IMR-90 (cell line): ENCODE measurements around the gene CIITA. TPM values are rescaled to one million over a fixed set of nuclear protein-coding genes. Genes with fewer than 3 reads are reported as not detected.

Source experiments
- ATAC-seq: fragments of 200-7000 bp; cut with Tn5 transposase; 2 replicates; pipeline ENCODE4 v1.9.1; 2020; ENCODE audit warnings: low read depth, mild to moderate bottlenecking, moderate library complexity
- BruUV-seq: library from RNA; stranded (reverse); fragments of 400-500 nt; replicated peaks from 2 replicates; lab custom pipeline; 2021; lab: Mats Ljungman, UMichigan
- CTCF ChIA-PET: fragments of 300-600 bp; formaldehyde crosslinking; extraction: SDS; loops from one replicate; lab custom pipeline; 2021; ENCODE audit warnings: antibody characterized with exemption; lab: Yijun Ruan, JAX
- POLR2A ChIA-PET: fragments of 300-600 bp; sonication (Branson Sonifier 250); formaldehyde crosslinking; loops from one replicate; lab custom pipeline; 2022; ENCODE audit warnings: antibody characterized with exemption; ENCODE audit not compliant: unreplicated experiment; lab: Charles Lee
- DNase-seq: peaks from one replicate; pipeline ENCODE4 v3.0.0; 2013
- H2AFZ ChIP-seq: replicated peaks from 2 replicates; pipeline ENCODE3; 2013; ENCODE audit warnings: low read length, mild to moderate bottlenecking; ENCODE audit not compliant: poor library complexity
- H2AK5ac ChIP-seq: 2 replicates; pipeline ENCODE4 v1.6.1; 2013; ENCODE audit warnings: low read depth, low read length, inconsistent platforms
- H2AK9ac ChIP-seq: replicated peaks from 2 replicates; pipeline ENCODE3; 2013; ENCODE audit warnings: mild to moderate bottlenecking, low read depth, low read length, moderate library complexity; ENCODE audit not compliant: poor library complexity
- H2BK120ac ChIP-seq: 2 replicates; pipeline ENCODE4 v1.6.1; 2013; ENCODE audit warnings: low read depth, low read length, inconsistent platforms
- H2BK15ac ChIP-seq: 3 replicates; pipeline ENCODE4 v1.6.1; 2013; ENCODE audit warnings: low read depth, low read length, inconsistent platforms
- H2BK20ac ChIP-seq: 2 replicates; pipeline ENCODE4 v1.6.1; 2013; ENCODE audit warnings: low read depth, mild to moderate bottlenecking, inconsistent platforms, low read length, moderate library complexity
- H2BK5ac ChIP-seq: 2 replicates; pipeline ENCODE4 v1.6.1; 2013; ENCODE audit warnings: mild to moderate bottlenecking, low read depth, low read length, inconsistent platforms; ENCODE audit not compliant: poor library complexity, severe bottlenecking
- H3K14ac ChIP-seq: replicated peaks from 2 replicates; pipeline ENCODE4 v1.6.1; 2013; ENCODE audit warnings: low read depth, low read length, inconsistent platforms
- H3K18ac ChIP-seq: 2 replicates; pipeline ENCODE4 v1.6.1; 2013; ENCODE audit warnings: low read depth, low read length, control low read depth
- H3K23ac ChIP-seq: 2 replicates; pipeline ENCODE4 v1.6.1; 2013; ENCODE audit warnings: low read depth, low read length, inconsistent platforms
- H3K27ac ChIP-seq: 2 replicates; pipeline ENCODE4 v1.5.1; 2013; ENCODE audit warnings: mild to moderate bottlenecking, control low read depth, low read length; ENCODE audit not compliant: insufficient read depth
- H3K27me3 ChIP-seq: 2 replicates; pipeline ENCODE4 v1.6.1; 2013; ENCODE audit warnings: low read length; ENCODE audit not compliant: control insufficient read depth, insufficient read depth
- H3K36me3 ChIP-seq: 2 replicates; pipeline ENCODE4 v1.6.1; 2013; ENCODE audit warnings: low read length, mixed read lengths; ENCODE audit not compliant: control insufficient read depth, insufficient read depth
- H3K4ac ChIP-seq: 2 replicates; pipeline ENCODE4 v1.6.1; 2013; ENCODE audit warnings: low read depth, low read length, inconsistent platforms
- H3K4me1 ChIP-seq: 2 replicates; pipeline ENCODE4 v1.6.1; 2013; ENCODE audit warnings: low read length, mixed read lengths; ENCODE audit not compliant: control insufficient read depth, insufficient read depth
- H3K4me2 ChIP-seq: 2 replicates; pipeline ENCODE4 v1.6.1; 2013; ENCODE audit warnings: low read depth, mild to moderate bottlenecking, control low read depth, low read length, moderate library complexity
- H3K4me3 ChIP-seq: 2 replicates; pipeline ENCODE4 v1.5.1; 2013; ENCODE audit warnings: low read depth, mild to moderate bottlenecking, control low read depth, low read length, moderate library complexity; ENCODE audit not compliant: insufficient read depth
- H3K56ac ChIP-seq: 2 replicates; pipeline ENCODE4 v1.6.1; 2013; ENCODE audit warnings: low read length, inconsistent platforms; ENCODE audit not compliant: insufficient read depth; ENCODE audit errors: extremely low read depth
- H3K79me1 ChIP-seq, 2 experiments: 2 replicates each; pipeline ENCODE4 v1.6.1; 2013; ENCODE audit warnings: low read length in 2 of 2, inconsistent platforms in 1 of 2, low read depth in 1 of 2
- H3K9ac ChIP-seq: 2 replicates; pipeline ENCODE4 v1.6.1; 2013; ENCODE audit warnings: low read depth, low read length, control low read depth
- H3K9me1 ChIP-seq: 2 replicates; pipeline ENCODE4 v1.6.1; 2013; ENCODE audit warnings: low read length, inconsistent platforms; ENCODE audit not compliant: insufficient read depth
- H3K9me3 ChIP-seq: 2 replicates; pipeline ENCODE4 v1.6.1; 2013; ENCODE audit warnings: low read length; ENCODE audit not compliant: control insufficient read depth, insufficient read depth
- H4K20me1 ChIP-seq: 2 replicates; pipeline ENCODE4 v1.6.1; 2013; ENCODE audit warnings: low read length, inconsistent platforms; ENCODE audit not compliant: insufficient read depth
- H4K5ac ChIP-seq: 2 replicates; pipeline ENCODE4 v1.6.1; 2013; ENCODE audit warnings: mild to moderate bottlenecking, low read depth, low read length, control low read depth
- H4K8ac ChIP-seq, 2 experiments: 2 replicates each; pipeline ENCODE4 v1.6.1; 2013; ENCODE audit warnings: low read depth in 2 of 2, low read length in 2 of 2, control low read depth in 1 of 2, inconsistent platforms in 1 of 2
- H4K91ac ChIP-seq: 2 replicates; pipeline ENCODE4 v1.6.1; 2013; ENCODE audit warnings: low read depth, low read length, inconsistent platforms; ENCODE audit not compliant: insufficient read depth
- BHLHE40 ChIP-seq: fragments of 150-350 bp; IDR thresholded peaks from 2 replicates; pipeline ENCODE4 v1.6.1; 2016; ENCODE audit warnings: mild to moderate bottlenecking, low read depth, low read length
- CEBPB ChIP-seq: IDR thresholded peaks from 2 replicates; pipeline ENCODE4 v1.6.1; 2012; ENCODE audit warnings: low read depth, low read length, improper control_type of control experiment
- CHD1 ChIP-seq: IDR thresholded peaks from 2 replicates; pipeline ENCODE4 v1.6.1; 2012; ENCODE audit warnings: low read depth, low read length, improper control_type of control experiment
- FOS ChIP-seq: fragments of 150-350 bp; IDR thresholded peaks from 2 replicates; pipeline ENCODE4 v1.6.1; 2016; ENCODE audit warnings: low read depth, low read length
- MAFK ChIP-seq: IDR thresholded peaks from 2 replicates; pipeline ENCODE4 v1.6.1; 2012; ENCODE audit warnings: low read depth, low read length, improper control_type of control experiment
- MAZ ChIP-seq: IDR thresholded peaks from 2 replicates; pipeline ENCODE4 v1.6.1; 2012; ENCODE audit warnings: low read depth, mild to moderate bottlenecking, low read length, improper control_type of control experiment, moderate library complexity, borderline replicate concordance
- MXI1 ChIP-seq: IDR thresholded peaks from 2 replicates; pipeline ENCODE4 v1.6.1; 2012; ENCODE audit warnings: low read depth, mild to moderate bottlenecking, low read length, moderate library complexity, borderline replicate concordance
- NFE2L2 ChIP-seq: fragments of 150-350 bp; IDR thresholded peaks from 2 replicates; pipeline ENCODE4 v1.6.1; 2016; ENCODE audit warnings: low read depth, mild to moderate bottlenecking, low read length
- POLR2A ChIP-seq: IDR thresholded peaks from 2 replicates; pipeline ENCODE4 v1.6.1; 2012; ENCODE audit warnings: mild to moderate bottlenecking, low read depth, low read length
- RAD21 ChIP-seq: IDR thresholded peaks from 2 replicates; pipeline ENCODE4 v1.6.1; 2012; ENCODE audit warnings: low read length, improper control_type of control experiment
- RCOR1 ChIP-seq: IDR thresholded peaks from 2 replicates; pipeline ENCODE4 v1.6.1; 2012; ENCODE audit warnings: mild to moderate bottlenecking, low read length, improper control_type of control experiment; ENCODE audit not compliant: insufficient replicate concordance
- RFX5 ChIP-seq: IDR thresholded peaks from 2 replicates; pipeline ENCODE4 v1.8.0; 2012; ENCODE audit warnings: low read depth, mild to moderate bottlenecking, low read length, moderate library complexity
- SMC3 ChIP-seq: fragments of 150-350 bp; IDR thresholded peaks from 2 replicates; pipeline ENCODE4 v1.6.1; 2016; ENCODE audit warnings: low read depth, mild to moderate bottlenecking, antibody characterized with exemption, low read length, moderate library complexity
- WGBS, 2 experiments: methylation state at CpG; one replicate each; pipeline versions ENCODE4 v1.1.5 to v1.1.7; 2013; ENCODE audit warnings: missing lambda C conversion rate in 2 of 2; ENCODE audit not compliant: insufficient read length in 1 of 2; ENCODE audit errors: extremely low coverage in 2 of 2; 5-methylcytosine and 5-hydroxymethylcytosine counted together
- dilution Hi-C: fragments of 300-500 bp; cut with HindIII; formaldehyde crosslinking; loops from one replicate; pipeline ENCODE4 v1.14.3; 2018; ENCODE audit warnings: low sequenced_read_pairs; ENCODE audit not compliant: unreplicated experiment
- in situ Hi-C: fragments of 300-500 bp; cut with MboI; formaldehyde crosslinking; loops from 3 replicates; pipeline ENCODE4 v1.14.3; 2019; ENCODE audit warnings: low sequenced_read_pairs, inconsistent platforms, mixed read lengths
- intact Hi-C: fragments of 100-400 bp; cut with micrococcal nuclease; formaldehyde crosslinking; loops from 2 replicates; pipeline ENCODE4 v1.10.0; 2022
- polyA plus RNA-seq, 3 experiments: library from polyadenylated mRNA; depleted of rRNA; stranded (reverse); fragments of >200 nt; gene quantifications; 2 replicates each; pipeline ENCODE4 v1.2.3, GENCODE V29; 2012; ENCODE audit warnings: low replicate concordance in 1 of 3
- total RNA-seq: library from RNA; depleted of rRNA; stranded (reverse); fragments of >200 nt; gene quantifications from 2 replicates; pipeline ENCODE4 v1.2.3, GENCODE V29; 2012
- TF ChIP-seq, protein P1 (sequence below): fragments of 150-350 bp; IDR thresholded peaks from 2 replicates; pipeline ENCODE4 v1.6.1; 2017; ENCODE audit warnings: mild to moderate bottlenecking, antibody characterized with exemption, low read length, low read depth
- TF ChIP-seq, protein P2 (sequence below): fragments of 150-350 bp; IDR thresholded peaks from 2 replicates; pipeline ENCODE4 v1.6.1; 2016; ENCODE audit warnings: low read depth, mild to moderate bottlenecking, low read length, moderate library complexity, borderline replicate concordance
- TF ChIP-seq, protein P3 (sequence below): conservative IDR thresholded peaks from 2 replicates; pipeline ENCODE4 v1.5.1; 2012; ENCODE audit warnings: mild to moderate bottlenecking, low read depth, low read length, improper control_type of control experiment

Gene CIITA
- total and polyA plus RNA-seq, 2 of the 4 experiments (the other 2 are of a cell fraction): 0.10 TPM; not detected in 1

DNA sequence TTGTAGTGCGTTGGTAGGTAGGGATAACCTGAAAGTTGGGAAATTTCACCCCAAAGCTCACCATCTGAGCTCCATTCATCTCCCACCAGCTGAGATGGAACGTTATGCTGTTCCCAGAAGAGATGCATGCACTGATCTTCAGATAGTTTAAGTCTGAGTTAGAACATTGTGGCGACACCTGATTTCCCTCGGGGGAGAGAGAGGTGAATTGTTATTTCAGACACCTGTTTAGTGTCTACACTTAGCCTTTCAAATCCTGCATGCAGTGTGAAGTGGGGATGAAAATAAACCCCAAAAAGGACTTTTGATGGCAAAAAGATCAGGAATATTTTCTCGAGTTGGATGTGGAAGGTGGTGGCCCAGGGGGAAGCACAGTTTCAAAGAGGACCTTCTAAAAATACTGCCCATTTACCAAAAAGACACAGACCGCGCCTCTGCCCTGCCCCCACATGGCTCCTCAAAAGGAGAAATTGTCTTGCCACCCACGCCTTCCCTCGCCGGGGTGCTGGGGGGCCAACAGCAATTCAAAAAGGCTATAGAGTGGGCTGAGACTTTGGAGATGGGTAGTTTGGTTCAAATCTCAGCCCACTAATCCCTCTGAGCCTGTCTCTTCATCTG, 11.4 kb downstream of the CIITA start:
- POLR2A ChIA-PET: no interaction called here
- intact Hi-C loops: no loop called here
- no peaks in the 10 kb centered on the region for H3K79me1 ChIP-seq

More for the DNA sequence above, 11.4 kb downstream of the CIITA start:
- Histone ChIP-seq H3K23ac (no peak overlapping the region), H2BK5ac (no peak overlapping the region), H2BK120ac (no peak overlapping the region), H3K27ac (no peak overlapping the region), H2AK9ac (no peak overlapping the region), H4K5ac (no peak overlapping the region), H4K8ac (no peak overlapping the region), H3K9me1 (no peaks in the 10 kb centered on the region), H3K36me3 (no peaks in the 10 kb centered on the region), H4K91ac (no peak overlapping the region), H2BK20ac (no peak overlapping the region), H4K20me1 (no peaks in the 10 kb centered on the region), H3K14ac (no peak overlapping the region), H3K4me2 (no peak overlapping the region), H3K4me1 (no peaks in the 10 kb centered on the region), H2AK5ac (no peak overlapping the region), H3K4me3 (no peak overlapping the region), H3K56ac (no peak overlapping the region), H3K9ac (no peak overlapping the region), H2BK15ac (no peak overlapping the region), H3K18ac (no peak overlapping the region), H3K9me3 (no peaks in the 10 kb centered on the region), H3K4ac (no peak overlapping the region), H2AFZ (no peak overlapping the region), H3K27me3 (peaks cover 24% of the 10 kb centered on the region)
- 100% methylated on average over 1 of the region's 10 CpGs; no CpG with 5 or more reads in 1 of the 2 experiments for whole genome bisulfite sequencing, 2 experiments
- dilution Hi-C loops: no loop called here
- BruUV-seq: no TSS peak
- DNase-seq: no peak
- ATAC-seq: no peak
- in situ Hi-C loops: no loop called here
- TF ChIP-seq CHD1 (no peak), FOS (no peak), CEBPB (no peak), POLR2A (no peak), NFE2L2 (no peak), RCOR1 (no peak), BHLHE40 (no peak), SMC3 (no peak), MXI1 (no peak), RFX5 (no peak), MAZ (no peak), MAFK (no peak), RAD21 (no peak)
- TF ChIP-seq, protein P1, sequence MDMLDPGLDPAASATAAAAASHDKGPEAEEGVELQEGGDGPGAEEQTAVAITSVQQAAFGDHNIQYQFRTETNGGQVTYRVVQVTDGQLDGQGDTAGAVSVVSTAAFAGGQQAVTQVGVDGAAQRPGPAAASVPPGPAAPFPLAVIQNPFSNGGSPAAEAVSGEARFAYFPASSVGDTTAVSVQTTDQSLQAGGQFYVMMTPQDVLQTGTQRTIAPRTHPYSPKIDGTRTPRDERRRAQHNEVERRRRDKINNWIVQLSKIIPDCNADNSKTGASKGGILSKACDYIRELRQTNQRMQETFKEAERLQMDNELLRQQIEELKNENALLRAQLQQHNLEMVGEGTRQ: no peak
- TF ChIP-seq, protein P2, sequence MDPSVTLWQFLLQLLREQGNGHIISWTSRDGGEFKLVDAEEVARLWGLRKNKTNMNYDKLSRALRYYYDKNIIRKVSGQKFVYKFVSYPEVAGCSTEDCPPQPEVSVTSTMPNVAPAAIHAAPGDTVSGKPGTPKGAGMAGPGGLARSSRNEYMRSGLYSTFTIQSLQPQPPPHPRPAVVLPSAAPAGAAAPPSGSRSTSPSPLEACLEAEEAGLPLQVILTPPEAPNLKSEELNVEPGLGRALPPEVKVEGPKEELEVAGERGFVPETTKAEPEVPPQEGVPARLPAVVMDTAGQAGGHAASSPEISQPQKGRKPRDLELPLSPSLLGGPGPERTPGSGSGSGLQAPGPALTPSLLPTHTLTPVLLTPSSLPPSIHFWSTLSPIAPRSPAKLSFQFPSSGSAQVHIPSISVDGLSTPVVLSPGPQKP: no peak
- TF ChIP-seq, protein P3, sequence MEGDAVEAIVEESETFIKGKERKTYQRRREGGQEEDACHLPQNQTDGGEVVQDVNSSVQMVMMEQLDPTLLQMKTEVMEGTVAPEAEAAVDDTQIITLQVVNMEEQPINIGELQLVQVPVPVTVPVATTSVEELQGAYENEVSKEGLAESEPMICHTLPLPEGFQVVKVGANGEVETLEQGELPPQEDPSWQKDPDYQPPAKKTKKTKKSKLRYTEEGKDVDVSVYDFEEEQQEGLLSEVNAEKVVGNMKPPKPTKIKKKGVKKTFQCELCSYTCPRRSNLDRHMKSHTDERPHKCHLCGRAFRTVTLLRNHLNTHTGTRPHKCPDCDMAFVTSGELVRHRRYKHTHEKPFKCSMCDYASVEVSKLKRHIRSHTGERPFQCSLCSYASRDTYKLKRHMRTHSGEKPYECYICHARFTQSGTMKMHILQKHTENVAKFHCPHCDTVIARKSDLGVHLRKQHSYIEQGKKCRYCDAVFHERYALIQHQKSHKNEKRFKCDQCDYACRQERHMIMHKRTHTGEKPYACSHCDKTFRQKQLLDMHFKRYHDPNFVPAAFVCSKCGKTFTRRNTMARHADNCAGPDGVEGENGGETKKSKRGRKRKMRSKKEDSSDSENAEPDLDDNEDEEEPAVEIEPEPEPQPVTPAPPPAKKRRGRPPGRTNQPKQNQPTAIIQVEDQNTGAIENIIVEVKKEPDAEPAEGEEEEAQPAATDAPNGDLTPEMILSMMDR: no peak
- CTCF ChIA-PET: no interaction called here
